HuH-7.5 (cell line): ENCODE data around the gene TP53BP2.
"Not testable (repeated sequence)": the region's sequence is repeated elsewhere in the genome, so short reads cannot be mapped to it uniquely, and the experiment has no call there.

ENCODE experiments used
- DNase-seq: peaks from one replicate; pipeline ENCODE4 v3.0.0; 2011; ENCODE audit warnings: low spot score

The TP53BP2 gene

DNA sequence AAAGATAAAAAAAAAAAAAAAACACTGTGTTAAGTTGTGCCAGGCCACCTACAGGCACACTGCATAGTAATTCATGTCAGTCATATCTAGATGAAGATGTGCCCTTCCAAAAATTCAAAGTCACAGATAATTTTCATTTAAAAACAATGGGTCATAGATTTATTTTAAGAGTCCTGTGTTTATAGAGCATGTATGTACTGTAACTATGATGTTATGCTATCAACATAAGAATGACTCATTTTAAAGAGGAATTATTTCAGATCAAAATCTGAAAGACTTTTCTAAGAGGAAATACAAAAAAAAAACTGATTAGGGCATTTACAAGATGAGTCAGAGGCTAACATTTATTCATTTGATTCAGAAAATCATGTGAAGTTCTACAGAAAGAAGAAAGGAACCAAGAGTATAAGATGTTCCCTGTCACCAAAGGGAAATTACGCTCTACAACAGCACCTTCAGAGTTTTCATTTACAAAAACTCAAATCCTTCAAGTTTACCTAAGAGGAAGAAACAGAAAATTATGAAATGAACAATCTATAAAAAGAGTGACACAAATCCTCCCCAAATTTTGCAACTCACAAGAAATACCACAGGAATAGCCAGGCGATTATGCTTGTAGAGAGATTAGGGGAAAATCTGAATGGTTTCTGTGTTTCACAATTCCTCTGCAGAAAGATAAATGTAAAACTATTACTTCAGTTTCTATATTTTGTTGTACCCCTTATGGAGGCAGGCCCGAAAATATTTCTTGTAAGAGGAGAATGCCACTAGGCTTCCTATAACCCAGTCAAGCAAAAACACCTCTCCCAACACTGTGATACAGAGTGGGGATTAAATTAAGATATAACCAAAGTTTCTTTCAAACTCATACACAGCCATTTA, 13.8 kb downstream of the TP53BP2 start:
- DNase-seq: no peak

DNA sequence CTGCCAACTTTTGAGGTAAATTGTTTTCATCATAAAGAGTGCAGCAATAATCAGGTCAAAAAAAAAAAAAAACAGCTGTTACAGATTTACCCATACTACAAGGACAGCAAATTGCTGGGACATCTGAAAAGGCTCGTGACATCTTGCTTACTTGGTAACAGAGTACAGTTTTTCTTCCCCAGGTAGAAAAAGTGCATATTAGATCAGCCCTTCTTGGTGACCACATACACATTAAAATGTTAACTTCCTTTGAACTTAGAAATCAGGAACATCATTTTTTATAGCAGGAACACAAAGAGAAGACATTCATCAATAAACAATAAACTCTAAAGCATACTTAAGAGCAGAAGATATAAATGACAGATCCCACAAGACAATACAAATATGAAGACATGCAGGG, 16.1 kb downstream of the TP53BP2 start:
- DNase-seq: no peak

DNA sequence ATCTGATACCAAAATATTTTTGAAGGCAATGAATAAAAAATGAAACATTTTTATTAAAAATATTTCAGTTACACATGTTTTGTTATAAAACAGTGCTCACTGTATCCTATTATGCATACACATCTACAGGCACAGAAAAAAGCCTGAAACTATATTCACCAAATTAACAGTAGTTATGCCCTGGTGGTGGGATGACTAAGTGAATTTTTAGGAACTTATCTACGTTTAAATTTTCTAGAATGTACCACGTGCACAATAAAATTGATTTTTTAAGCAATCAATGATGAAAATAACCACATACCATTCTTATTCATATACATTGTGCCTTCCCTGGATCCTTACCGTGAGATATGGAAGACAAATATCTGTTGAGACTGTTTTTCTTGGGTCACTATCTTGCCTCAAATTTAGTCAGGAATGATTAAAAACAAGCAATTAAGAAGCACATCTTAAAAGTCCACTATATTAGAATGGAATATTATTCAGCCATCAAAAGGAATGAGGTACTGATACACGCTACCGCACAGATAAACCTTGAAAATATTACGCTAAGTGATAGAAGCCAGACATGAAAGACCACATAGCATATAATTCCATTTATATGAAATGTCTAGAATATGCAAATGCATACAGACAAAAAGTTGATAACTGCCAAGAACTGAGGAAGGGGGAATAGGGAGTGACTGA, 17.4 kb downstream of the TP53BP2 start:
- DNase-seq: no peak

DNA sequence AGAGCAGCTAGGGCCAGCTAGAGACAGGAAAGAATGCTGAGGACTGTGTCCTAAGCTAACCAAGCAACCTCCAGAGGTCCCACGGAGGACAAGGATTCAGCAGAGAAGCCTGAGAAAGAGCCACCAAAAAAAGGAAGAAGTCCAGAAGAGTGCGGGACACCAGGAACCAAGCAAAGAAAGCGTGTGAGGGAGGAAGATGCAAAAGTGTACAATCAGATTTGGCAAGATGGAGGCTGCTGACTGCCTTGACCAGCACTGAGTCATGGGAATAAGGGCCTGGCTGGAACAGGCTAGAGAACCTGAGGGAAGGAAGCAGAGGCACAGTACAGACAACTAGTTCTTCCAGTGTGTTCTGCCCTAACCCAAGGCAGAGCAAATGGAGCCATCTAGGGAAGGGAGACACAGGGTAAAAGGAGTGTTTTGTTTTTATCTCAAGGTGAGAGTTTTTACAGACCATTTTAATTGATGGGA, 18.5 kb downstream of the TP53BP2 start:
- DNase-seq: no peak

DNA sequence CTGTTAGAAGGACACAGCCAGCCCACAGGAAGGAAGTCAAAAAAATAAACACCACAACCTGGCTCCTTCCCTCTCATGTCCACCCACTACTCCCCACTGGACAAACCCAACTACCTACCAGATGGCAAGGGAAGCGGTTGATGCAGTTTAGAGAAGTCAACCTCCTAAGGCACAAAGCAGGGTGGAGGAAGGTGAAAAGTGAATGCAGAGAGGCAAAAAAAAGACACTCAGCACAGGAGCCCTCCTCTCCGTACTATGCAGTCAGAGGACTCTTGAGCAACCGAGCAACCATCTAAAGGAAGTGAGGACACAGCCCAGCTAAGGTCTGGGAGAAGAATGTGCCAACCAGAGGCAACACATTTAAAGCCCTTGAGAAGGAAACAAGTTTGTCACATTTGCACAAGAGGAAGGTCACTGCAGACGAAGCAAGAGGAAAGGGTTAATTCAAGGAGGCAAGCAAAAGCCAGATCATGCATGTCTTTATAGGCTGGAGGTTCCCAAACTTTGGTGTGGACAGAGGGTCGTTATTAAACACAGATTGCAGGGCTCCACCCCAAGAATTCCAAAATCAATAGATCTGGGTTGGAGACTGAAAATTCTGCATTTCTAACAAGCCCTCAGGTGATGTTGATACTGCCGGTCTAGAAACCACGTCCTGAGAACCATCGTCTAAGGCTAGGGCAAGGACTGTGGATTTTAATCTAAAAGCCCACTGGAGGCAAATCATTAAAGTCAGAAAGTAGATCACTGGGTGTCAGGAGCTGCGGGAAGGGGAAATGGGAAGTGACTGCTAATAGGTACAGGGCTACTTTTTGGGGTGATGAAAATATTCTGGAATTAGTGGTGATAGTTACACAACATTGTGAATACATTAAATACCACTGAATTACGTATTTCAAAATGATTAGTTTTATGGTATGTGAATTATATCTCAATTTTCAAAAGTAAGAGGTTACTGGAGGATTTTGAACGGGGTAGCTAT, 19.7 kb downstream of the TP53BP2 start:
- no peak for DNase-seq

DNA sequence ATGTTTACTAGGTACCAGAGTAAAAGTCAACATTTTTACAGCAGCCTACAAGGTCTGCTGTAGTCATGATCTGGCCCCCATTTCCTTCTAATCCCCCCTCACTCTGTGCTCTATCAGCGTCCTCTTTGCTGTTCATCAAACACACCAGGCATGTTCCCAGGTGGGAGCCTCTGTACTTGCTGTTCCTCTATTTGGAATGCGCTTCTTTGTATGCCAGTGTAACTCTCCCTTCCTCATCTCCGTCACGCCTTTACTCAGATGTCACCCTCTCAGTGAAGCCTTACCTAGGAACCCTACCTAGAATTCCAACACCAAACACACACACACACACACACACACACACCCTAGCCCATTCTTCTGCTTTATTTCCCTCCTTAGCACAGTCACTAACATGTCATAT, 21.0 kb downstream of the TP53BP2 start:
- no peak for DNase-seq

DNA sequence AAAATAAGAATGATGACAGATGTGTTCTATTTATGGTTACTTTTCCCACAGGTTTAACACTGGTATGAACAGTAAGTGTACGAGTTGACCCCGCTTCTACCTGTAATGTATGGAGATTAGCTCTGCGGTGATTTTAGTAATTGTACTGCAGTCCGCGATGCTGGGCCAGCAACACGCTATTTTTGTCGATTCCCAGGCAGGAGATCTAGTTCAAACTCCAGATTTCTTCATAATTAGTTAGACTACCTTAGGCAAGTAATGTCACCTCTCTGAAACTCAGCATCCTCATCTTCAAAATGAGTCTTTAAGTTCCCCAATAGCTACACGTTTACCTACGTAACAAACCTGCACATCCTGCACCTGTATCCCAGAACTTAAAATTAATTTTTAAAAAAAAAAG, 21.5 kb downstream of the TP53BP2 start:
- DNase-seq: no peak

DNA sequence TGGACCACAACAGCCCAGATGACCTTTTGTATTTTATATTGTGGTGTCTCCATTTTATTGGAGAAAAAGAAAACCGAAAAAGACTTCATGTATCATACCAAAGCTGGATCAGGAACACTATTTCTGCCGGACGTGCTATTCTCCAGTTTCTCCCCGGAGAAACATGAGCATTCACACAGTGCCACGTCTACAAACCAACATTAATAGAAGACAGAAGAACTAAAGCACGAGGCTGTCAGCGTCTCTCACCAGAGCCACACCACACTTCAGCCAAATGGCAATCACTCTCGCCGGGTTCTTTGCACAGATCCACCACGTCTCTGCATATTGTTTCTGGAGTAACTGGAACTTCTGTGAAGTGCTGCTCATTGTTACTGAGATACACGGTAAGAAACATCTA, 24.8 kb downstream of the TP53BP2 start:
- no peak for DNase-seq

DNA sequence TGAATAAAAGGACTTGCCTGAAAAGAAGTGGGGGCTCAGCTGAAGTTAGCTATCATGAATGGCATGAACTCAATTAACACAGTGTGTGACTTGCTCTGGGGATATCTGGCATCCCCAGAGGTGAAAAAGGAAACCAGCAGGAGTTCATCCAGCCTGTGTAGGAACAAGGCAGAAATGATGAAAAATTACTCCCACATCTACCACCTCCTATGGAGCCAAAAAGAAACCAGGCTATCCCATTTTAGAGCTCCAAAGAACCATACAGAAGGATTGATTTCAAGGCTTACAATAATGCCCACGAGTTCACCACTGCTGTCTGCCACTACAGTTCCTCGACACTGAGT, 25.3 kb downstream of the TP53BP2 start:
- DNase-seq: no peak

DNA sequence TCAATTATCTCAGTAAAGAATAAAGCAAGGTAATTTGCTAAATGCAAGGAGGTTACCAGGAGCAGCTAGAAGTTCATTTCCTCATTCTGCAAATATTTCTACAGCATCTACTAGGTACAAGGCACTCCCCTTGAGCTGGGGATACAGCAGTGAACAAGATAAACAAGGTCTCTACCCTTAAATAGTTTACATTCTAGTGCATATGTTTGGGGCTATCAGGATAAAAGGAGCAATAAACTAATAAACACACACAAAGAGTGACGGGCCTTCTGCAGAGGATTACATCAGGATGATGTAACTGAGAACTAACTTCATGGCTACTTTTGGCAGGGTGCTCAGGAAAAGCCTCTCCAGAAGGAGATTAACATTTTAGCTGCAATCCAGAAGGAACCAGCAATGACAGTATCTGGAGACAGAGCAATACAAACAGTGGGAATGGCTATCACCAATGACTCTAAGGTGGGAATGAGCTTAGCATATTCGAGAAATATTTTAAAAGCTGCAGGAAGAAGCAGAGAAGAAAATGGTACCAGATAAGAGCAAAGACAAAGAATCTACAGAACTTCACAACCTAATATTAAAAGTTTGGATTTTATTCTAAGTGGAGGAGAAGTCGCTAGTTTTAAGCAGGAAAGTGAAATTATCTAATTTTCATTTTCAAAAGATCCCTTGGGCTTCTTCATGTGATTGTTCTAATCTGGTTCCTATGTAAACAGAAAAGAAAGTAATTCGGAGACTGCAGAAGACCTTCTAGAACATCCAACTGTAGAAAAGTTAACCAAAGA, 25.8 kb downstream of the TP53BP2 start:
- no peak for DNase-seq

DNA sequence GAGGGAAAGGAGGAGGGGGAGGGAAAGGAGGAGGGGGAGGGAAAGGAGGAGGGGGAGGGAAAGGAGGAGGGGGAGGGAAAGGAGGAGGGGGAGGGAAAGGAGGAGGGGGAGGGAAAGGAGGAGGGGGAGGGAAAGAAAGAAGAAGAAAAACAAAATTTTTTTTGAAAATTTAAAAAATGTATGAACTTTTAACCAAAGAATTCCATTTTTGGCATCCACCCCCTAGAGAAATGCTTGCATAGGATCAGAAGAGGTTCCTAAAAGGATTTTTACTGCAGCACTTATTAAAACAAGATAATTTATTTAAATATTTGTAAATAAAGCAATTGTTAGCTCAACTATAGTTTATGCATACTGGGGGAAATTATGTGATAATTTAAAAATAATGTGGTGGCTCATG, 28.5 kb downstream of the TP53BP2 start:
- DNase-seq: not testable (repeated sequence)

DNA sequence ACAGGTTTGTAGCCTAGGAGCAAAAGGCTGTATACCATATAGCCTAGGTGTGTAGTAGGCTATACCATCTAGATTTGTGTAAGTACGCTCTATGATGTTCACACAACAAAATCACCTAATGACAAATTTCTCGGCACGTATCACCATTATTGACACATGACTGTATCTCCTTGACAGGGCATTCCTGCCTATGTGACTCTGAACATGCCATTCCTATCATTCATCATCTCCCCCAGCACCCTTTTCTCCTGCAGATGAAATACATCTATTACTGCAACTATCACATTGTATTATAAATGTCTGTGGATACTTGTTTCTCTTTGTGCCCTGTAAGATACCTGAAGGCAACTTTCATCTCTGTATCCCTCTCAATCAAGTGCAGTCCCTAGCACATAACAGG, 29.9 kb downstream of the TP53BP2 start:
- no peak for DNase-seq

DNA sequence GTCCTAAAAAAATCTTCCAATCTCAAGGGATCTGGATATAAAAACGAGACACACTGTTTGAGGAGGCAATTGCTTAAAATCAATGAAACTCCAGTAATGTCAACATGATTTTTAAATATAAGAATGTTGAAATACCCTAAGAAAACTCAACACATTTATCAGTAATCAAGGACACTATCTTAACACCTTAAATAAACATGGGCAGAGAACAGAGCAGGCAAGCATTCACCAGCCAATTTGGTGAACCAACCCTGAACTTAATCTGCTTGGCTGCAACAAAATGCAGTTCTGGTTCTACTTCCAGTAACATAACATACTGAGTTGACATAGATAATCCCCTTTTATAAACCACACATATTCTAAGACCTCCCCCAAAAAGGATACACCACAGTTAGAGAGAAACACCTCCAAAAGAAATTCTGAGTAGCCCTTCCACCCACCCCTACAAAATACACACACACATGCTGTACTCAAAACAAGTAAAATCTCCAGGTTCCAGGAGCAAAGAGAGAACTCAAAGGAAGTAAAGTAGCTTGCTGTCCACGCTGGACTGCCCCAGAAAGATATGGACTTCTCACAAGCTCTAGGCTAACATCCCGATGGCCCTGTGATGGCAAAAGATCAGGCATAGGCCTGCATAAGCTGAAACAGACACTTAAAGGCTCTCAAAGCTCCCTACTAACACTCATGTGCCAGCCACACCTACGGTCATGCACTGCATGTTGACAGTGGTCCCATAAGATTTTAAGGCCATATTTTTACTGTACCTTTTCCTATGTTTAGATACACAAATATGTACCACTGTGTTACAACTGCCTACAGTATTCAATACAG, 30.5 kb downstream of the TP53BP2 start:
- DNase-seq: no peak

DNA sequence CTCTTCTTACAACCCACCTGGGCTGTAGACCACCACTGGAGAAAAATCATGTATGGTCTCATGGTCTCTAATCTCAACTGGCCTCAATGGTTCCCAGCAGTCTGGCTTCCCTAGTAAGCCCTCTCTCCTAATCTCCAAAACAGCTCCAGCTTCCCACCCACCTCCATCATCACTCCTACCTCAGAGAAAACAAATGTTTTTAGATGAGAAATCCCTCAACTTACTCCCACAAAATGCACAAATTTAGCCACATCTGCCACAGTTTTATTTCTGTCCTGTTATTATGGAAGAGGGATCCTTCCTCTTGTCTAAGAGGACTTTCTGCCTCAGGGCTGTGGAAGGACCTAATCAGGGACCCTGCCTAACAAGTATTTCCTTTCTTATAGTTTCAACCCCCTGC, 32.1 kb downstream of the TP53BP2 start:
- DNase-seq: no peak

DNA sequence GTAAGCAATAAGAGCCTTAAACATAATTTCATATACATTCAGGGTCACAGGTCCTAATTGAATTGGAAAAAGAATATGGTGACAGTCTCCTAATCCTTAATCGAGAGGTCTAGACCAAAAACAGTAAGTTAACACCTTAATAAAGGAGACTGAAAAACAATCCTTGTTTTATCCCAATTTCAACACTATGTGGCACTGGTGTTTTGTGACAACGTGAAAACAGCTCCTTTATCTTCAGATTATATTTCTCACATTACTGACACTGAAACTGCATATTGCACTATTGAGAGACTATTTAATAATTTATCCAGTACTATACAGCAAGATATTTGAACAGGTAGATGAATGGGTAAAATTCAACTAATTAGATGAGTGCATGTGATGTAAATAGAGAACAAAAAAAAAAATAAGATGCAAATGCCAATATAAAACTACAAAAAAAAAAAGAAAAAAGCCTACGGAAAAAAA, 34.1 kb downstream of the TP53BP2 start:
- DNase-seq: no peak

DNA sequence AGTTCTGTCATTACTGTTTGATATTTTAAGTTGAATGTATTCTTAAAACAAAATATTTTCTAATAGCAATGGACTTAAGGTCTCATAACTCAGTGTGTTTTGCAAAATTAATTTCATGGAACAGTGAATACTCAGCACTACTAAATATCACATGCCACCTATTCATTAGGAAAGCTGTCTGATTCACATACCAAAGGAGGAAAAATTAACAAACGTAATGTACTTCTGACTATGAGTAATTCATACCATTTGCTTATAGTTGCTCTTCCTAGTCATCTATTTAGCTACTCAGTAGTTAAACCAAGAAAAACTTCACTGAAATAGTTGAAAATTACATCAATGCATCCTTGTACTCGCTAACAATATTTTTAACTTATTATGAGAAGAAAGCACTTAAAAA, 35.2 kb downstream of the TP53BP2 start:
- no peak for DNase-seq

DNA sequence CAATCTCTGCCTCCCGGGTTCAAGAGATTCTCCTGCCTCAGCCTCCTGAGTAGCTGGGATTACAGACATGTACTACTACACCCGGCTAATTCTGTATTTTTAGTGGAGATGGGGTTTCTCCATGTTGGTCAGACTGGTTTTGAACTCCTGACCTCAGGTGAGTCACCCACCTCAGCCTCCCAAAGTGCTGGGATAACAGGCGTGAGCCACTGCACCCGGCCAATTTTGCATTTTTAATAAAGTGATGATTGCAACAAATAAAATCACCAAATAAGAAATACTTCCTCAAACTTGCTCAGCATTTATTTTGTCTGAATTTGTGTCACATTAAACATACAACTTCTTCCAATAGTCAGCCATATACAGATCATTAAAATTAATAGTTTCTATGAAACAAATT, 35.8 kb downstream of the TP53BP2 start:
- not testable (repeated sequence) for DNase-seq

DNA sequence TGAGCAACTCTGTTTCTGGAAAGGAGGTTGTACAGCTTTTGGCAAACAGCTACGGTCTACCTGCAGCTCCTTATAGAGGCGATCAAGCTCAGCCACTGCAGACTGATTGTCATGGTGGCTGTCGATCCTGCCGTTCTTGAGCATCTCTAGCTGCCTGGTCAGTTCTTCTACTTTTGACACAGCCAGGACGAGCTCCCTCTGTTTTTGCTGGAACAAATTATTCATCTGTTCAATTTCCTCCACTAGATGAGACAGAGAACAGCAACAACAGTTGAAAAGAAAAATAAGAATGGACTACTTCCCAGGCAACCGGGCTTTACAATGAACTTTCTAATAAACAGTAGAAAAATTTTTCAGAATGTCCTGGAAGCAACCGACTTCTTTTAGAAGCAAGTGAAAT, 42.5 kb downstream of the TP53BP2 start:
- DNase-seq: no peak

DNA sequence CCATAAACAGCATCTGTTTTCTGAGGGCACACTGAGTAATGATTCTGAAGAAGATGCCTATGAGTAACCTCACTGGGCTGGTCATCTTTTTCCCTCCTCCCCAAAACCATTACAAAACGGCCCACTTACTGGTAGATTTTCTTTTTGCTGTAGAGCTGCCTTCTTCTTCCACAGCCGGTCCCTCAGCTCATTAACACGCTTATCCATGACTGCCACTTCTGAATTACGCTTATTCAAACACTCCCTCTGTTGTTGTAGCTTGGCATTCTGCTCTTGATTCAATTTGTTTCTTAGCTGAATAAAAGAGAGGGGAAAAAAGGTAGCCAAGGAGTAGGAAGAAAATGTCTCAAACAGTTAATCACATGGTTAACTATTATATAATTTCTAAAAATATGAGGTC, 43.1 kb downstream of the TP53BP2 start:
- no peak for DNase-seq

DNA sequence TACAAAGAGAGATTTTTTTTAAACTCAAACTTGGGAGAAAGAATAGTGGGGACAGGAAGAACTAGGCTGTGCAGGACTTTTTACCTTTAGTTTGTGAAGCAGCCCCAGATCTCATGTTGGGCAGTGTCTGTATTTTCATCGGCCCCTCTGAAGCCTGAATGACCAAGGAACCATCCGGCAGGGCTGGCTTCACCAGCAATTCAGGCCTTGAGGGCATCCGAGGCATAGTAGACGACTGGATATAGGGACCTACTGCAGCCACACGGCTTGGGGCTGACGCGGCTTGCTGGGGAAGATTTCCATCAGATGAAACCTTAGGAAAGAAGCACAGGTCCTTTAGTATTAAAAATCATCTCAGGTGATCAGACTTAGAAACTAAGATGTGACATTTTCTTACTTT, 43.7 kb downstream of the TP53BP2 start:
- no peak for DNase-seq

DNA sequence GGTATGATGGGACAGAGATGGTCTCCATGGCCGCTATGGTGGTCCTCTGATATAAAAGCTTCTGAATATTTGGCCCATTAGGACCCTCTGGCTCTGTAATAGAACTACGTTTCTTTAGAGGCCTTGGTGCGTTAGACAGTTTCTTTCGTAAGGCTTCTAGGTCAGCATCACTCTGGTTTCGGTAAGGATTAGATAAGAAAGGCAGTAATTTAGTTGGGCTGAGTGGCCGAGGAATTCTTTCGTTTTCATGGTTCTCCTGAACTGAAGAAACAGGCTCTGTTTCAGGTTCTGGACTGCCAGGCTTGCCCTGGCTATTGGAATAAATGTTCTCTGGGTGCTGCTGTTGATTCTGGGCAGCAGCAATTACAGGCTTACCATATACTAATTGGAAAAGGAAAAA, 49.5 kb downstream of the TP53BP2 start:
- DNase-seq: no peak
